Neuronal stem cell (in vitro differentiated cells): ENCODE data around the gene OLFML2B.

Source experiments
- DNase-seq: peaks from one replicate; pipeline ENCODE4 v3.0.0-alpha.2; 2013; ENCODE audit warnings: low spot score
- H2AFZ ChIP-seq: one replicate; pipeline ENCODE4 v1.6.1; 2013; ENCODE audit warnings: mild to moderate bottlenecking, low read length, inconsistent platforms
- H2AK5ac ChIP-seq: 2 replicates; pipeline ENCODE4 v1.6.1; 2013; ENCODE audit warnings: low read depth, mild to moderate bottlenecking, inconsistent platforms, low read length, moderate library complexity, mixed read lengths
- H2BK120ac ChIP-seq: 2 replicates; pipeline ENCODE4 v1.6.1; 2013; ENCODE audit warnings: low read depth, mild to moderate bottlenecking, inconsistent platforms, low read length, moderate library complexity, mixed read lengths
- H2BK12ac ChIP-seq: one replicate; pipeline ENCODE4 v1.6.1; 2013; ENCODE audit warnings: low read length, inconsistent platforms
- H2BK15ac ChIP-seq: 2 replicates; pipeline ENCODE4 v1.6.1; 2013; ENCODE audit warnings: mild to moderate bottlenecking, low read length, inconsistent platforms, mixed read lengths
- H2BK5ac ChIP-seq: one replicate; pipeline ENCODE4 v1.6.1; 2013; ENCODE audit warnings: inconsistent platforms, mild to moderate bottlenecking, low read length, moderate library complexity
- H3K14ac ChIP-seq: one replicate; pipeline ENCODE4 v1.6.1; 2013; ENCODE audit warnings: low read length, inconsistent platforms
- H3K18ac ChIP-seq: 2 replicates; pipeline ENCODE4 v1.6.1; 2013; ENCODE audit warnings: low read length, inconsistent platforms
- H3K23ac ChIP-seq: 2 replicates; pipeline ENCODE4 v1.6.1; 2013; ENCODE audit warnings: low read depth, mild to moderate bottlenecking, mixed read lengths, low read length, inconsistent platforms; ENCODE audit not compliant: poor library complexity
- H3K27ac ChIP-seq: replicated peaks from 3 replicates; pipeline ENCODE4 v1.5.1; 2013; ENCODE audit warnings: low read length, inconsistent platforms
- H3K27me3 ChIP-seq, 3 experiments: 2 replicates each; pipeline ENCODE4 v1.6.1; 2013; ENCODE audit warnings: low read length in 3 of 3, mild to moderate bottlenecking in 2 of 3, inconsistent platforms in 1 of 3, low read depth in 1 of 3, mixed read lengths in 1 of 3, moderate library complexity in 1 of 3; ENCODE audit not compliant: control insufficient read depth in 3 of 3, insufficient read depth in 3 of 3
- H3K36me3 ChIP-seq, 2 donors: replicated peaks in 1 of 2; 2 replicates each; pipeline ENCODE4 v1.6.1; 2013; ENCODE audit warnings: low read length in 2 of 2; ENCODE audit not compliant: control insufficient read depth in 2 of 2, insufficient read depth in 2 of 2
- H3K4ac ChIP-seq: 2 replicates; pipeline ENCODE4 v1.6.1; 2013; ENCODE audit warnings: inconsistent platforms, mild to moderate bottlenecking, low read length, moderate library complexity
- H3K4me1 ChIP-seq, 2 donors: 1 replicate in 1 of 2; 2 replicates in 1 of 2; pipeline ENCODE4 v1.6.1; 2013; ENCODE audit warnings: low read length in 2 of 2, low read depth in 1 of 2; ENCODE audit not compliant: control insufficient read depth in 2 of 2, insufficient read depth in 1 of 2
- H3K4me2 ChIP-seq: one replicate; pipeline ENCODE4 v1.6.1; 2013; ENCODE audit warnings: mild to moderate bottlenecking, low read length, inconsistent platforms; ENCODE audit not compliant: insufficient read depth, poor library complexity, severe bottlenecking
- H3K4me3 ChIP-seq, 2 donors: 2 replicates each; pipeline ENCODE4 v1.5.1; 2013; ENCODE audit warnings: low read length in 2 of 2, mild to moderate bottlenecking in 2 of 2, inconsistent platforms in 1 of 2, moderate library complexity in 1 of 2
- H3K79me1 ChIP-seq: one replicate; pipeline ENCODE4 v1.6.1; 2013; ENCODE audit warnings: low read depth, mild to moderate bottlenecking, inconsistent platforms, low read length, moderate library complexity
- H3K9ac ChIP-seq: one replicate; pipeline ENCODE4 v1.6.1; 2013; ENCODE audit warnings: mild to moderate bottlenecking, low read depth, low read length, inconsistent platforms; ENCODE audit not compliant: poor library complexity
- H3K9me3 ChIP-seq, 2 donors: replicated peaks in 1 of 2; 2 replicates each; pipeline versions ENCODE3 to v1.6.1; 2013; ENCODE audit warnings: low read length in 2 of 2, mild to moderate bottlenecking in 2 of 2, inconsistent platforms in 1 of 2, low read depth in 1 of 2, mixed read lengths in 1 of 2, moderate library complexity in 1 of 2; ENCODE audit not compliant: control insufficient read depth in 2 of 2, insufficient read depth in 1 of 2
- H4K8ac ChIP-seq: one replicate; pipeline ENCODE4 v1.6.1; 2013; ENCODE audit warnings: low read depth, mild to moderate bottlenecking, inconsistent platforms, low read length, moderate library complexity
- H4K91ac ChIP-seq: one replicate; pipeline ENCODE4 v1.6.1; 2013; ENCODE audit warnings: low read length, low read depth, mild to moderate bottlenecking, inconsistent platforms; ENCODE audit not compliant: poor library complexity
- WGBS, 2 donors: extraction: QIAGEN DNeasy Blood & Tissue Kit; methylation state at CpG; one replicate each; pipeline ENCODE4 v1.1.7; 2013; ENCODE audit warnings: missing lambda C conversion rate in 2 of 2, mixed read lengths in 1 of 2; ENCODE audit not compliant: insufficient read length in 2 of 2, insufficient replicate concordance in 1 of 2; ENCODE audit errors: extremely low coverage in 2 of 2; 5-methylcytosine and 5-hydroxymethylcytosine counted together

The OLFML2B gene

DNA sequence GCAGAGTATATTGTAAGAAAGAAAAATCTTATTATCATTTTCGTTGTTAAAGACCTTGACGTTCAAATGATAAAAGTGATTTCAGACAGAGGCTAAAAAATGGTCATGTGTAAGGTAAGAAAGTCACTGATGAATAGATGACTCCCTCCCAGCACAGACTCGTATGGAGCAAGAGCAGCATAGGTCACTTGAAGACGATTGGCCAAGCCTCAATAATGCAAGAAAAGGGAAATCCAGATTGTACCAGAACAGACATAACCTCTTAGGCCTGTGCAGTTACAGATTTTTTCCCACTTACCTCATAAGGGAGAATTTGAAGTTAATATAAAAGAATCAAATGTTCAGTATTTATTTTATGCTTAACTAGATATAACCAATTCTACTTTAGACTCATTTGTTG is 16.3 kb upstream of the OLFML2B start:
- Histone ChIP-seq H4K8ac (no peak overlapping the region), H4K91ac (no peak overlapping the region), H2BK5ac (no peak overlapping the region), H3K27me3 (peaks cover 0 to 9% (median 0%) of the 10 kb centered on the region in 3 experiments), H3K4me2 (no peak overlapping the region), H3K14ac (no peak overlapping the region), H3K27ac (no peak overlapping the region), H2BK12ac (no peak overlapping the region), H3K9ac (no peak overlapping the region), H3K23ac (no peak overlapping the region), H3K4me1 (no peaks in the 10 kb centered on the region), H3K4me3 (no peak overlapping the region), H3K9me3 (no peaks in the 10 kb centered on the region), H3K36me3 (no peaks in the 10 kb centered on the region), H3K79me1 (no peaks in the 10 kb centered on the region), H2AK5ac (no peak overlapping the region), H2BK15ac (no peak overlapping the region), H3K4ac (no peak overlapping the region), H3K18ac (no peak overlapping the region), H2BK120ac (no peak overlapping the region), H2AFZ (peak overlapping the region; percentile 31)
- no peak for DNase-seq
- no CpG with 5 or more reads among the region's 4 CpGs for WGBS, 2 donors

DNA sequence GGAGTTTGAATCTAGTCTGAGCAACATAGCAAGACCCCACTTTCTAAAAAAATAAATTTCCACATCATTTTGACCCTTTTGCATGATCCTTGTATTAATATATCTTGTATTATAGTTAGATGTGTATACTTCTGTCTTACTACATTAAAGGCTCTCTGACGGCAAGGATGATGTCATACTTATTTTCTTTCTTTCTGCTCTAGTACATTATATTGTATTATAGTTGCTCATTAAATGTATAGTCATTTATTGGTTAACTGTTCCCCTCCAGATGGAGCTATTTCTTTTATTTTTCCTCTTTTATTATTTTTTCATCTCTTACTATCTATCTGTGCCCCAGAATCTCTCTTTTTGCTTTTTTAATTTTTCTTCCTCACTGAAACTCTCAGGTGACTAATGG is 15.0 kb upstream of the OLFML2B start:
- Histone ChIP-seq H3K18ac (no peak overlapping the region), H3K23ac (no peak overlapping the region), H3K9me3 (no peaks in the 10 kb centered on the region), H3K27ac (no peak overlapping the region), H3K4me3 (no peak overlapping the region), H2BK5ac (no peak overlapping the region), H3K9ac (no peak overlapping the region), H3K14ac (no peak overlapping the region), H3K79me1 (no peaks in the 10 kb centered on the region), H3K27me3 (peaks cover 0 to 21% (median 0%) of the 10 kb centered on the region in 3 experiments), H2BK12ac (no peak overlapping the region), H2BK15ac (no peak overlapping the region), H3K4me2 (no peak overlapping the region), H4K91ac (no peak overlapping the region), H2AK5ac (no peak overlapping the region), H3K4ac (no peak overlapping the region), H2AFZ (no peak overlapping the region), H2BK120ac (no peak overlapping the region), H4K8ac (no peak overlapping the region), H3K4me1 (no peaks in the 10 kb centered on the region), H3K36me3 (no peaks in the 10 kb centered on the region)
- no CpG with 5 or more reads among the region's 1 CpG for WGBS, 2 donors
- no peak for DNase-seq

- H3K9me3 ChIP-seq, result no peaks in the 10 kb centered on the region
- no peak overlapping the region for H3K4me2 ChIP-seq
- no peak overlapping the region for H3K18ac ChIP-seq
- H3K4me1 ChIP-seq, result no peaks in the 10 kb centered on the region
- no peak overlapping the region for H2BK15ac ChIP-seq
- DNase-seq, result no peak
- WGBS, 2 donors, result no CpG with 5 or more reads among the region's 1 CpG
- no peak overlapping the region for H4K91ac ChIP-seq
- H3K4ac ChIP-seq, result no peak overlapping the region
- no peak overlapping the region for H2BK120ac ChIP-seq
- no peak overlapping the region for H2BK5ac ChIP-seq
- H2AFZ ChIP-seq, result no peak overlapping the region
- no peak overlapping the region for H2BK12ac ChIP-seq
- no peak overlapping the region for H3K14ac ChIP-seq
- H3K23ac ChIP-seq, result no peak overlapping the region
- no peak overlapping the region for H4K8ac ChIP-seq
- no peaks in the 10 kb centered on the region for H3K36me3 ChIP-seq
- H3K4me3 ChIP-seq, result no peak overlapping the region
- H3K27ac ChIP-seq, result no peak overlapping the region
- H3K27me3 ChIP-seq, result peaks cover 0 to 42% (median 0%) of the 10 kb centered on the region in 3 experiments
- H2AK5ac ChIP-seq, result no peak overlapping the region
- H3K79me1 ChIP-seq, result no peaks in the 10 kb centered on the region
- no peak overlapping the region for H3K9ac ChIP-seq
Observed at GRCh38 chr1:162036163-162036562, 12.5 kb upstream of the OLFML2B start.

GRCh38 chr1:162035241-162035640 is 11.6 kb upstream of the OLFML2B start:
- Histone ChIP-seq H3K27ac (no peak overlapping the region), H3K27me3 (peaks cover 0 to 50% (median 0%) of the 10 kb centered on the region in 3 experiments), H3K4me1 (no peaks in the 10 kb centered on the region), H3K4ac (no peak overlapping the region), H3K4me2 (no peak overlapping the region), H2BK5ac (no peak overlapping the region), H4K8ac (no peak overlapping the region), H2BK15ac (no peak overlapping the region), H2BK120ac (no peak overlapping the region), H3K9me3 (no peaks in the 10 kb centered on the region), H3K4me3 (no peak overlapping the region), H3K9ac (no peak overlapping the region), H3K79me1 (no peaks in the 10 kb centered on the region), H3K23ac (no peak overlapping the region), H2AFZ (no peak overlapping the region), H3K18ac (no peak overlapping the region), H2AK5ac (no peak overlapping the region), H3K36me3 (no peaks in the 10 kb centered on the region), H4K91ac (no peak overlapping the region), H2BK12ac (no peak overlapping the region), H3K14ac (no peak overlapping the region)
- WGBS, 2 donors, result no CpG with 5 or more reads among the region's 2 CpGs
- no peak for DNase-seq
